MM.1S (cell line): ENCODE results near the gene NPR2.

ENCODE experiments used
- DNase-seq: peaks from one replicate; pipeline ENCODE4 v3.0.0-alpha.2; 2015
- H2AFZ ChIP-seq: fragments of 300-600 bp; sonication (generic); 2 replicates; pipeline ENCODE4 v1.6.0; 2016; ENCODE audit warnings: antibody characterized with exemption, low read length
- H3F3A ChIP-seq: fragments of 300-600 bp; sonication (generic); 2 replicates; pipeline ENCODE4 v1.6.1; 2016; ENCODE audit warnings: mild to moderate bottlenecking, antibody characterized with exemption, low read length, moderate library complexity, mixed read lengths; ENCODE audit not compliant: insufficient read depth
- H3K27ac ChIP-seq: fragments of 300-600 bp; sonication (generic); 2 replicates; pipeline ENCODE4 v1.5.1; 2016; ENCODE audit warnings: mild to moderate bottlenecking, low read length
- H3K27me3 ChIP-seq: fragments of 300-600 bp; sonication (generic); replicated peaks from 2 replicates; pipeline ENCODE4 v1.6.0; 2016; ENCODE audit warnings: low read length; ENCODE audit not compliant: insufficient read depth
- H3K36me3 ChIP-seq: fragments of 300-600 bp; sonication (generic); replicated peaks from 2 replicates; pipeline ENCODE4 v1.6.1; 2016; ENCODE audit warnings: mild to moderate bottlenecking, low read length, mixed read lengths; ENCODE audit not compliant: insufficient read depth
- H3K4me1 ChIP-seq: fragments of 300-600 bp; sonication (generic); 2 replicates; pipeline ENCODE4 v1.6.1; 2016; ENCODE audit warnings: low read length, mixed read lengths
- H3K4me2 ChIP-seq: fragments of 300-600 bp; sonication (generic); 2 replicates; pipeline ENCODE4 v1.6.0; 2016; ENCODE audit warnings: low read depth, low read length
- H3K4me3 ChIP-seq: fragments of 300-600 bp; sonication (generic); 2 replicates; pipeline ENCODE4 v1.5.1; 2016; ENCODE audit warnings: low read length, mixed read lengths
- H3K79me2 ChIP-seq: fragments of 300-600 bp; sonication (generic); 2 replicates; pipeline ENCODE4 v1.6.1; 2016; ENCODE audit warnings: mixed run types, low read length, mixed read lengths
- H3K9ac ChIP-seq: fragments of 300-600 bp; sonication (generic); 2 replicates; pipeline ENCODE4 v1.6.1; 2016; ENCODE audit warnings: low read length, mixed read lengths
- H3K9me2 ChIP-seq: fragments of 300-600 bp; sonication (generic); replicated peaks from 2 replicates; pipeline ENCODE4 v1.6.1; 2016; ENCODE audit warnings: mild to moderate bottlenecking, low read length, mixed read lengths; ENCODE audit not compliant: insufficient read depth
- H3K9me3 ChIP-seq: fragments of 300-600 bp; sonication (generic); replicated peaks from 2 replicates; pipeline ENCODE4 v1.6.1; 2016; ENCODE audit warnings: mild to moderate bottlenecking, low read length, mixed read lengths; ENCODE audit not compliant: insufficient read depth
- H4K20me1 ChIP-seq: fragments of 300-600 bp; sonication (generic); 2 replicates; pipeline ENCODE4 v1.6.1; 2016; ENCODE audit warnings: mild to moderate bottlenecking, low read length, moderate library complexity, mixed read lengths; ENCODE audit not compliant: insufficient read depth
- CTCF ChIP-seq: fragments of 300-600 bp; sonication (generic); IDR thresholded peaks from 2 replicates; pipeline ENCODE4 v1.5.1; 2016; ENCODE audit warnings: antibody characterized with exemption, low read length, mixed read lengths
- EZH2 ChIP-seq: fragments of 300-600 bp; sonication (generic); optimal IDR thresholded peaks from 2 replicates; pipeline ENCODE3; 2017; ENCODE audit warnings: low read depth, mild to moderate bottlenecking, antibody characterized with exemption, low read length, mixed read lengths
- EZH2phosphoT487 ChIP-seq: fragments of 300-600 bp; sonication (generic); IDR thresholded peaks from 2 replicates; pipeline ENCODE4 v1.6.1; 2018; ENCODE audit warnings: antibody characterized with exemption, low read length

NPR2 gene

GRCh38 chr9:35841645-35841900 lies 50.2 kb downstream of the NPR2 start:
- no peak for DNase-seq
- Histone ChIP-seq H3F3A (peaks cover 7% of the 10 kb centered on the region; the same call in 1 of the 2 replicates), H3K27ac (no peak overlapping the region), H2AFZ (no peak overlapping the region), H3K36me3 (no peaks in the 10 kb centered on the region), H3K9me2 (no peaks in the 10 kb centered on the region), H3K9ac (no peak overlapping the region), H3K4me2 (no peak overlapping the region), H3K79me2 (no peaks in the 10 kb centered on the region), H3K4me3 (no peak overlapping the region), H3K4me1 (peaks cover 41% of the 10 kb centered on the region), H4K20me1 (no peaks in the 10 kb centered on the region), H3K27me3 (no peaks in the 10 kb centered on the region), H3K9me3 (no peaks in the 10 kb centered on the region)
- TF ChIP-seq EZH2phosphoT487 (no peak), EZH2 (no peak), CTCF (no peak)

DNA sequence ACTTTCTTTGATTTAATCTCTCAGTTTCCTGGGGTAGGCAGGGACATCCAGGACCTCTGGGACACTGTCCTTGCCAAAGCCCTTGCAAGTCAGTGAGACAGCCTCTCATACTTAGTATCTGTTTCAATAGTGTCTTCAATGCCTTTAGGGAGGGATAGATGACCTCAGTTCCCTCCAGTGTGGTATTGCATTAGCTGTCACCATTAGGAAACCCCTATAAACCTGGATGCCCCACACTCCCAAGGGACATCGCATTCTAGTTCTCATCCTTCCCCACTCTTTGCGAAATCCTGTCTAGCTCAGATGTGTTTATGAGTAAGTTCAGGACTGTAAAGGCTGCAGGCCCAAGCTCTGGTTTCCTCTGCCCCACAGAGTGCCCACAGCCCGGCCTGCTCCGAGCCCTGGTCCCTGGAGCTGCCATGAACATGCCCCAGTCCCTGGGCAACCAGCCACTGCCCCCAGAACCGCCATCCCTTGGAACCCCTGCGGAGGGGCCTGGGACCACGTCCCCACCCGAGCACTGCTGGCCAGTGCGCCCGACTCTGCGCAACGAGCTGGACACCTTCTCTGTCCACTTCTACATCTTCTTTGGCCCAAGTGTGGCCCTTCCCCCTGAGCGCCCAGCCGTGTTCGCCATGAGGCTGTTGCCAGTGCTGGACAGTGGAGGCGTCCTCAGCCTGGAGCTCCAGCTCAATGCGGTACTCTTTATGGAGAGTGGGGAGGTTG lies 50.8 kb downstream of the NPR2 start:
- H3K36me3 ChIP-seq: no peaks in the 10 kb centered on the region
- H3K9me3 ChIP-seq: no peaks in the 10 kb centered on the region
- H3K79me2 ChIP-seq: no peaks in the 10 kb centered on the region
- H3K4me2 ChIP-seq: peak overlapping the region; percentile 61
- H3F3A ChIP-seq: peaks cover 8% of the 10 kb centered on the region
- H2AFZ ChIP-seq: peak overlapping the region; percentile 31; the same call in 1 of the 2 replicates
- no peaks in the 10 kb centered on the region for H4K20me1 ChIP-seq
- H3K9me2 ChIP-seq: no peaks in the 10 kb centered on the region
- no peak overlapping the region for H3K9ac ChIP-seq
- no peak for DNase-seq
- peak overlapping the region; percentile 47; the same call in 1 of the 2 replicates for H3K27ac ChIP-seq
- H3K4me3 ChIP-seq: no peak overlapping the region
- H3K27me3 ChIP-seq: no peaks in the 10 kb centered on the region
- TF ChIP-seq EZH2: no peak
- peaks cover 47% of the 10 kb centered on the region for H3K4me1 ChIP-seq

DNA sequence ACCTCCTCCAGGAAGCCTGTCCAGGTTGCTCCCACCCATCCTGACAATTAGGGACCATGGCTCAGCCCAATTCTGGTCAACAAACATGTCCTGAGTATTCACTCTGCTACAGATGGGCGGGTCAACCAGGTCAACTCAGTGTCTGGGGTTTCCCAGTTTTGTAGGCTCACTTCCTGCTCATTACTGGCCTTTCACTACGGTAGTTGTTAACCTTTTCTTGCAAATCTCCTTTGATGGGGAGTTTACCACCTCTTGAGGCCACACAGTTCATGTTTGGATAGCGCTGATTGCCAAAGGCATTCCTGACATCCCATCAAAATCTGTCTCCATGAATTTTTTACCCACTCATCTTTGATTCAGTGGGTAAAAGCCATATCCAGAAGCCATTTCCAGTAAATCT lies 51.4 kb downstream of the NPR2 start:
- Histone ChIP-seq H3K9me3 (no peaks in the 10 kb centered on the region), H3K4me3 (no peak overlapping the region), H3K9ac (no peak overlapping the region), H2AFZ (peak overlapping the region; percentile 31), H3K36me3 (no peaks in the 10 kb centered on the region), H4K20me1 (no peaks in the 10 kb centered on the region), H3K9me2 (no peaks in the 10 kb centered on the region), H3K27ac (peak overlapping the region; percentile 47; the same call in 1 of the 2 replicates), H3K4me2 (peak overlapping the region; percentile 61), H3K27me3 (no peaks in the 10 kb centered on the region), H3F3A (peaks cover 15% of the 10 kb centered on the region), H3K4me1 (peaks cover 53% of the 10 kb centered on the region), H3K79me2 (no peaks in the 10 kb centered on the region)
- TF ChIP-seq EZH2phosphoT487 (no peak), CTCF (no peak), EZH2 (no peak)
- DNase-seq: peak; percentile 81

GRCh38 chr9:35844628-35845270 lies 53.4 kb downstream of the NPR2 start:
- Histone ChIP-seq H3K36me3 (no peaks in the 10 kb centered on the region), H3K4me3 (no peak overlapping the region), H3K27ac (no peak overlapping the region), H3K9me3 (no peaks in the 10 kb centered on the region), H2AFZ (no peak overlapping the region), H3K9me2 (no peaks in the 10 kb centered on the region), H3K9ac (no peak overlapping the region), H3K4me1 (peaks cover 66% of the 10 kb centered on the region), H3K27me3 (no peaks in the 10 kb centered on the region), H3F3A (peaks cover 28% of the 10 kb centered on the region), H3K4me2 (0 out of 2 replicates have a peak overlapping the region, but pooled peaks have one; percentile 1), H3K79me2 (no peaks in the 10 kb centered on the region), H4K20me1 (no peaks in the 10 kb centered on the region)
- DNase-seq: peak; percentile 43
- TF ChIP-seq EZH2 (no peak), EZH2phosphoT487 (no peak), CTCF (no peak)
